Left colon (tissue), 2 donors: ENCODE results near the gene OR9Q1. TPM values are rescaled to one million over a fixed set of nuclear protein-coding genes. Genes with fewer than 3 reads are reported as not detected.
A peak's percentile ranks its signal among the peaks of the same experiment; 100 is the strongest.

Source experiments
- ATAC-seq: fragments of 200-7000 bp; cut with Tn5 transposase; one replicate; pipeline ENCODE4 v1.9.1; 2020; ENCODE audit warnings: mild to moderate bottlenecking, moderate library complexity
- DNase-seq, 2 donors: peaks; one replicate each; pipeline ENCODE4 v3.0.0-alpha.2; 2020
- intact Hi-C, 2 donors: fragments of 100-400 bp; cut with DNase I in 1 of 2; cut with micrococcal nuclease in 1 of 2; formaldehyde crosslinking; loops; one replicate each; pipeline versions ENCODE4 v1.11.2 to v1.14.0; 2022; cut with DNase I, micrococcal nuclease
- total RNA-seq, 2 donors: library from RNA; stranded (reverse); fragmentation: NEBNext Ultra II Directional; extraction: Animal tissue kit (Norgen Biotek cat#: 25700); gene quantifications; one replicate each; pipeline ENCODE4 v1.2.1, GENCODE V29; 2021
- donor health status: DM: no; HTN: no; CAD: no.
- donor health status: DM: yes; HTN: yes; CAD: no.

The OR9Q1 gene
- total RNA-seq, 2 donors from 2014 or later: not detected

DNA sequence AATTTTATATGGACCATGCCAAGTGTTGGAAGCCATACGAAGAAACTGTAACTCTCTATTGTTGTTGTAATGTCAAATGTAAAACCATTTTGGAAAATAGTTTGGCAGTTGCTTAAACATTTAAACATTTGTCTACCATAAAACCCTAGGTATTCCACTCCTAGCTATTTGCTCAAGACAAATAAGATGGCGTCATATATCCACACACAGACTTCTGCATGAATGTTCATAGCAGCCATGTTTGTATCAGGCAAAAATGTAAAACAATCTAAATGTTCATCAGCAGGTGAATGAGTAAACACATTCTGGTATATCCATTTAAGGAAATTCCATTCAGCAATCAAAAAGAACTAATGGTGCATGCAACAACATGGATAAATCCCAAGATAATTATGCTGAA lies 73.8 kb downstream of the OR9Q1 start:
- no peak for DNase-seq
- intact Hi-C loops: no loop called here
- ATAC-seq: no peak

DNA sequence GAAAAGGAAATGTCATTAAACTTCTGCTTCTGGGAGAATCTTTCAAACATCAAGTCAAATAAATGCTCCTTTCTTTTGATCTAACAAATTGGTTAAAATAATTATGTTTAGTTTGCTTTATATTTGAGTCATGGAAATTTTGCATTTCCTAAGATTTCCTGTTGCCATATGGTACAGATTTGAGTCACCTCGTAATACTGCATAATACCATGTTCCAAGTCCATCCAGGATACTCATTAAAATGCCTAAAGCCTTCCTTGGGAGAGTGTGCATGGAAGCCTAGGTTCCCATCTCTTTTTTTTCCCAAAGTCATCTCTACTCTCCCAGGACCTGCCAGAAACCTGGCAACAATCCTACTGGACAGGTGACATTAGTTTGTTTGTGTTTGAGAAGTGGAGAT lies 97.4 kb downstream of the OR9Q1 start:
- no peak for ATAC-seq
- DNase-seq: no peak
- intact Hi-C loops: no loop called here

DNA sequence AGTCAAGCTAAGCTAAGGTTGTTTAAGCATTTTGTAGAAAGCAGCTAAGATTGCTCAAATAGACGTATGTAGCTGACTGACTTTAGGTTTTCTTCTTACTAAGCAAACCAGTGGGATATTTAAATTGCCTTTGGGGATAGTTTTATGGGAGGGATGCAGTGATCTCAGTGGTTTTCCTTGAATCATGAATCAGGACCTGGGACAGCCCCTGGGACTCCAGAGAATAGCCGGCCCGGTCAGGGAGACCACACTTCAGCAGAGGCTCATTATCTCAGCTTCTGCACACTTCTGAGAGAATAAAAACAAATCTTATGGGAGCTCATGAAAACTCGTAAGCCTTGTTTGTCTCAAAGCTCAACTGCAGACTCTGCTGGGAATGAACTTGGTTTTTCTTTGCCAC lies 101.8 kb downstream of the OR9Q1 start, which contains the start of gene OR9I1:
TSS of gene OR9I1 (minus strand) at position 62 of the 400 bp plus-strand sequence. CDS start 6,086 bp downstream, outside the sequence.
- intact Hi-C loops: no loop called here
- DNase-seq (no peak), ATAC-seq (no peak)

DNA sequence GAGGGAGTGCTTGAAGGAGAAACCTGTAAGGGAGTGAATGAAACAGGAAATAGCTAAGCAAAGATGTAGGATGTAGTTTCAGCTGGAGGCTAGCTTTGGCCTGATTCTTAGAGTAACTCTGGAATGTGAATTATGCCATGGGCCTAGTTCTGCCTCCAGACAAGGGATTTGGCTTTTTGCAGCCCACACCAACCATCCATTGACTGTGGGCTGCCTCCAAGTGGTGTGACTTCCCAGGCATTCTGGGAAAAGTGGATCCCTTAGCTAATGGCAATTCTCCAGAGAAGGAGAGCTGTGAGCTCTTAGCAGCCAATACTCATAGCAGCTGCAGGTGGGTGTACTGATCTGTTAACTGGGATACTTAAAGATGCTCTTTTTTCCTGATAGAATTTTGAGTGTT lies 103.7 kb downstream of the OR9Q1 start:
- intact Hi-C loops: no loop called here

DNA sequence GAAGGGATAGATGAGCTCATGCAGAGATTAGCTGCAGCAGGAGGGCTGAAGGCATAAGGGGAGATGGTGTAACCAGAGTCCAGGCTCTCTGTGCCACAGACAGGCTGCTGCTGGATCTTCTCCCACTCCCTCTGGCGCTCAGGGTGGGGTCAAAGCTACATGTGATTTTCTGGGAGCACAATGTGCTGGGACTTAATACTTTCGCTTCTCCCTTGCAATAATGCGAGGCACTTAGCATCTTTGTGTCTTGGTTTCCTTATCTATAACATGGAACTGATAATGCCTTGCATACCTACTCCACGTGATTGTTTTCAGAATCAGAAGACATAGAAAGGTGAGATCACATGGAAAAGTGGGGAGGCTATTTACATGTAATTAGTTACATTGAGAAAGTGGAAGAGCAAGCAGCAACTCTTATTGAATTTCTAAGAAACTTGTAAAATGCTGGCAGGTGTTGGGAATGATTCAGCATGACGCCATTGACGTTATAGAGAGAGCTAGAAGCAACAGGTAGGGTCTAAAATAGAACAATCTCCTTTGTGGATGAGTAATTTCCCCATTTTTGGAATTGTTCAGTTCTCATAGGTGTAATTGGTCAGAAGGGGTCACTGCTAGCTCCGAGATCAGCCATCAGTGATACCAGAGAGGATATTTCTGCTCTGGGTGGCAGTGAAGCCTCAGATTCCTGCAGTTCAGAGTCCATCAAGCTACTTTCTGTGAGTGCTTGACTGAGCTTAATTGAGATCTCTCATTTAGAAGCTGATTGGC lies 109.8 kb downstream of the OR9Q1 start:
- intact Hi-C loops: no loop called here
- ATAC-seq (peak; percentile 60), DNase-seq (no peak)

More for the DNA sequence above, 103.7 kb downstream of the OR9Q1 start:
- DNase-seq (no peak), ATAC-seq (no peak)

DNA sequence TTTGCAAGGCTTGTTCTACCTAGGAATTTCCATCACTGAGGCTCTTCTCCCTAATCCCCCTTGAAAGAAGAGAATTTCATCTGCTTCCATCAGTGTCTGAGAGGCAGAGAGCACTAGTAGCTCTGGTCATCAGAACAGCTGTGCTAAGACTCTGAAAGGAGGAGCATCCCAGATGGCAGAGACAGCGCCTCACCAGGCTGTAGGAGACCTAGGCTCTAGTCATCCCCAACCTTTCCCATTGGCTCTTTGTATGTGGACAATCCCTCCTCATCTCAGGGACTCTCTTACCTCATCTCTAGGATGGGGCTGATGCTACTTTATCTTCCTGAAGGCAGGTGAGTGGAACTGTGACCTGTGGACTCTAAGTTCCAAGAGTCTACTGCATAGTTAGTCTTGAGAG lies 110.5 kb downstream of the OR9Q1 start:
- no peak for DNase-seq
- intact Hi-C loops: no loop called here
- no peak for ATAC-seq

DNA sequence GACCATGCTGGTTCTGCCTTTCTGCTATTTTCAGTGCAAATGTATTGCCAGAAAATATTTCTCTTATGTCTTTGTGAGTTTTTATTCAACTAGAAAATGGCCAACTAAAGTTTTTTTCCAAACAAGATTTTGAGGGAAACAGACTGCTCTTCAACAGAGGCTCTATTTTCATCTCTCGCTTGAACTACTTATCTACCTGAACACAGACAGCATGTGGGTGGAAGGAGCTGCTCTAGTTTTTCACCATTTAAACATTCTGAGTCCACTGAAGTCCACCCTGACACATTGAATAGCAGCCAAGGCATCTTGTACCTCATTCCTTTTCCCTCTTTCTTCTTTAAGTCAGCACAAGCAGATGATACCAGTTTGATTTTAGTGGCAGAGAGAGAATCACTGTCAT lies 111.5 kb downstream of the OR9Q1 start:
- DNase-seq (no peak), ATAC-seq (no peak)
- intact Hi-C loops: no loop called here

DNA sequence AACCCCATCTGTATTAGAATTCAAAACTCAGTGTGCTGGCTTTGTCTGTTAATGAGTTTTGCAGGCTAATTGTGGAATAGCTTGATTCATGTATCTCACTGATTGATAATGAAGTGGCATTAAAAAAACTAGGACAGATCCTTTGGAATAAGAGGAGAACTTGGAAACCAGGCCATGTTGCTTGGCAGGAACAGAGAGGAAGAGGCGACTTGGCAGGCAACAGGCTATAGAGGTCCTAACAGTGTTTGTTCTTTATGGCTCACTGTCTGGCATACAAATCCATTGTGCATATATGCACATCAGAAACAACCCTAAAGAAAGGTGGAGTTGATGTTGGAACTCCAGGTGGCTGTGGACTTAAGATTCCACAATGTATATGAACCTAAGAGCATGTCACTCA lies 119.1 kb downstream of the OR9Q1 start:
- ATAC-seq (peak; percentile 68), DNase-seq (no peak)
- intact Hi-C loops: no loop called here

DNA sequence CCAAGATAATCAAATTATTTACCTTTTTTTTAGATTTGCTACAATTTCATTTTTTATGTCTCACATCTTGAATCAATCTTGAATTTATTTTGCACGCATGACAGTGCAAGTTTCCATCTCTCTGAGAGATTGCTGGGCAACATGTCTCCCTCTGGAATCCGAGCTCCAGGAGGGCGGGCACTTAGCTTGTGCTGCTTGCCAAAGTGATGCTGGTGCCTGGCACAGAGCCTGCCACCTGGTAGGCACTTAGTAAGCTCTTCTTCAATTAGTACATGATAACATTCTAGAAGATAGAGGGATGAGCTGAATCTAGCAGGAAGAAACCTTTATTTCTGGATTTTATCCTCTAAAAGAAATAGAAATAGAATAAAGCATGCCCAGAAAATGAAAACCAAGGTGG lies 129.1 kb downstream of the OR9Q1 start:
- DNase-seq (no peak), ATAC-seq (no peak)
- intact Hi-C loops: no loop called here

DNA sequence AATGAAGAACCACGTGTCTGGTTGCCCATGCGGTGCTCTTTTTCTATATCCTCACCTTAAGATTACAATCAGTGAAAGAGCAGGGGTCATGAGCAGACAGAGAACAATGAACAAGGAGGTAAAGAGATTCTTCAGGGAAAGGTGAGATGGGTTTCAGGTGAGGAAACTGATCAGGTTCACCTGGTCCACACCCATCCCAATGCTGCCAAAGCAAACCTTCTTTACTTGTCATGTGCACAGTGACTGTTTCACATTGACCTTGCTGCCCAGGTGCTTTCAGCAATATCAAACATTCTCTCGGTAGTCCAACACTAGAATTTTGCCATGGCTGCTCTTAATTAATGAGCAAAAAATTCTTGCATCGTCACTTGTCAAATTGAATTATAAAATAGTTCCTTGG lies 140.7 kb downstream of the OR9Q1 start:
- intact Hi-C loops: no loop called here
- peak; percentile 83 for ATAC-seq
- DNase-seq: peak; percentile 17 to 32

DNA sequence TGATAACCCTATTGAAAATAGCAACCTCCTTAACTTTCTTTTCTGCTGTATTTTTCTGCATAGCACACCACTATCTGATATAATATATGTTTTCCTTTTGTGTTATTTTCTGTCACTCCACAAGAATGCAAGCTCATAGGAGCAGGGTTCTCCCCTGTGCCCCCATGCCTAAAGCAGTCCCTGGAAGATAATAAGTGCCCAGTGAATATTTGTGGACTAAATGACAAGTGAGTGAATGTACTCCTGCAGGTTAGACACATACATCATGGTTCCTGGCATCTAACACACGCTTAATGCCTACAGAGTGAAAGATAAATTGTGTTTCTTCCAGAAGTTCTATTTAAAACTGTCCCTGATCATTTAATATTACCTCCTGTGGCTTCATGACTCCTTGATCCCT lies 141.3 kb downstream of the OR9Q1 start:
- peak; percentile 5 for ATAC-seq
- no peak for DNase-seq
- intact Hi-C loops: no loop called here

DNA sequence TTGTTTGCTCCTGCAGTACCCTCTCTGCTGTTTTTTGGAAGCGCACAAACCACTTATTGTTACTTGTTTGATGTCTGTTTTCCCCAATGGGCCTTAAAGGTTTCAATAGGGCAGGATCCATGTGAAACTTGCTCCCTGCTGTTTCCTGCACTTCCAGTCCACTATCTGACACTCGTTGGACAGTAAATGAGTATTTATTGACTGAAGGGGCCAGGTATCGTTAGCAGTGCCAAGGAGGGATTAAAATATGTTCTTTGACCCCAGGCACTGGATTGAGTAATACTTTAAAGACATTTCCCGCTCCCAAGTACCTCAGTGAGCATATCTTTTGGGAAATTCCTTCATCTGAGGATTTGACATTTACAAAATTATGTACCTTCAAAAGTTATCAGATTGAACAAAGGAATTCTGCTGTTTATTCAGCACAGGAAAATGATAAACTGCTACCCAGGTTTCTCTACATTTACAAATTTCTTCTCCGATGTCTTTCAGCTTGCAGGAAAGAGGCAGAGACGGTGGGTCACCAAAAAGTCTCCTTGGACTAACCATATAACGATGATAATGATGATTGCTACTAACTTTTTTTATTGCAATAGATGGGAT lies 141.9 kb downstream of the OR9Q1 start:
- DNase-seq (no peak), ATAC-seq (peak; percentile 89)
- intact Hi-C loops: no loop called here

DNA sequence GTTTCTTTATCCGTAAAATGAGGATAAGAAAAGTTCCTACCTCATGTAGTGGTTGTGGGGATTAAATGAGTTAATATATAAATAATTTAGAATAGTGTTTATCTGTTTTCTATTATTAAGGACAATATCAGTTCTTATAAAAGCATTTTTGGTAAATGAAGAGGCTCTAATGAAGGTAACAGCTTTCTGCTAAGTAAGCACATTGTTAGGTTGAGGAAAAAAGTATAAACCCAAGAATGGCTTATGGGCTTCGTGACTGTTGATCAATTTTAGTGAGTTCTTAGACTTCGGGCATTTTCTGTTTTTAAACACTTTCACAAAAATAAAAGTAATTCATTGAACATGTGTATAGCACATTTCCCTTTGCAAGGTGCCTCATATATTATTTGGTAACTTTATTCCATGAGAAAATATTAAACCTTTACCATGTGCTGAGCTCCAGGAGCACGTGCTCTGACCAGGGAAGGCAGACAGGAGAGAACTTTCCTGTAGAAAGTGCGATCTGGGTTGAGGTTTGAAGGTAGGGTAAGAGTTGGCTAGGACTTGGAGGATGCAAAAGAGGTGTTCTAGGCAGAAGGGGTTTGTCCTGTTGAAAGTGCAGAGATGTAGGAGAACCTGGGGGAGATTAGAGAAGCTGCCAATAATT lies 153.9 kb downstream of the OR9Q1 start:
- intact Hi-C loops: no loop called here
- ATAC-seq: no peak
- DNase-seq: no peak

DNA sequence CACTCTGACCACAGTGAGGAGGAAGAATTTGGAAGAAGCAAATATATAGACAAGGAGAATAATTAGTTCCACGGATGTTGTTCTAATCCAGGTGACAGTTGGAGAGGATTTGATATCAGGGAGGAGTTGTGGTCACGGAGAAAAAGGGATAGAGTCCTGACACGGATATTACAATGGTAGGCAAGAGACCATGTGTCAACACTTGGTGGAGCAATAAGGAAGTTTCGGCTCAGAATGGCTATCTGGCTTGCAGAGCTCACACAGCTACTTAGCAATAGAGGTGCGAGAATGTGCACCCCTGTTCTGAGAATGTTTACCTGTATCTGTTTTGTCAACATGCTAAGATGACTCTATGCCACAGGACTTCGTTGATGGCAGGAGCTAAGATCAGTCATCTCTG lies 154.8 kb downstream of the OR9Q1 start:
- intact Hi-C loops: no loop called here
- no peak for DNase-seq
- ATAC-seq: peak; percentile 92

DNA sequence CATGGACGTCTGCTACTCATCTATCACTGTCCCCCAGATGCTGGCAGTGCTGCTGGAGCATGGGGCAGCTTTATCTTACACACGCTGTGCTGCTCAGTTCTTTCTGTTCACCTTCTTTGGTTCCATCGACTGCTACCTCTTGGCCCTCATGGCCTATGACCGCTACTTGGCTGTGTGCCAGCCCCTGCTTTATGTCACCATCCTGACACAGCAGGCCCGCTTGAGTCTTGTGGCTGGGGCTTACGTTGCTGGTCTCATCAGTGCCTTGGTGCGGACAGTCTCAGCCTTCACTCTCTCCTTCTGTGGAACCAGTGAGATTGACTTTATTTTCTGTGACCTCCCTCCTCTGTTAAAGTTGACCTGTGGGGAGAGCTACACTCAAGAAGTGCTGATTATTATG lies 156.0 kb downstream of the OR9Q1 start:
- intact Hi-C loops: no loop called here
- ATAC-seq (no peak), DNase-seq (peak in 1 of 2 donors; percentile 22)

DNA sequence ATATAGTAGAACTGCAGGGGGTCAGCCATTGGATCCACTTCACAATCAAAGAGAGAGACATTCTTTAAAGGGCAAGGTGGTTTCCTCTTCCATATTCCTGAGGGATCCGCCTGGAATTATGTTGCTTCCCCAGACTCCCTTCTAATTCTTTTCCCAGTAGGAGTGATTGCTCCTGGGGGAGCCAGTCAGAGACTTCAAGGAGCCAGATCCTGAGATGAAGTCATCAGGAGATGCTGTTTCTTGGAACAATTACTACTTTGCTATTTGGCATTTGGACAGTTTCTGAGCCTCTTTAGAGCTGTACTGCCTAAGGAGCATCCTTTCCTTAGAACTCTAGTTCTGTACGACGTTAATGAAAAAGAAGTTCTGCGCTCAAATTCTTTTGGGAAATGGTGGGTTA lies 163.3 kb downstream of the OR9Q1 start:
- intact Hi-C loops: no loop called here
- ATAC-seq: no peak
- DNase-seq: no peak

DNA sequence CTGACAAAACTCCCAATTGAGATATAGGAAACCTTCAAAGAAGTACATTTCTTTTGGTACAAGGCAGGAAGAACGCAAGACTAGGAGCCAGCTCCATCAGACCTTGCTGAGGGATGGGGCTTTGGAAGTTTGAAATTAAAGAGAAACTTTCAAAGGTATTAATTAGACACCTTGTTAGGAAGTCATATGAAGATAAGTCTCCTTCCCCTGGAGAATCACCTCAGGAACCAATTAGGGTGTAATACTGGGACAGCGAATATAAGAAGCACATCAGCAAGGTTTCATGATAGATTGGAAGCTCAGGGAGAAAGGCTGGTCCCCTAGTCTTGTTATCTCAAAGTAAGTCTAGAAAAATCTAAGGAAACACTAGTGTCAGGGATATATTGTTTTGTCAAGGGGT lies 165.1 kb downstream of the OR9Q1 start, which contains the start of gene OR9Q2:
TSS of gene OR9Q2 (plus strand) at position 301 of the 400 bp plus-strand sequence. CDS start 1,421 bp downstream, outside the sequence.
- intact Hi-C loops: no loop called here
- no peak for DNase-seq
- no peak for ATAC-seq

DNA sequence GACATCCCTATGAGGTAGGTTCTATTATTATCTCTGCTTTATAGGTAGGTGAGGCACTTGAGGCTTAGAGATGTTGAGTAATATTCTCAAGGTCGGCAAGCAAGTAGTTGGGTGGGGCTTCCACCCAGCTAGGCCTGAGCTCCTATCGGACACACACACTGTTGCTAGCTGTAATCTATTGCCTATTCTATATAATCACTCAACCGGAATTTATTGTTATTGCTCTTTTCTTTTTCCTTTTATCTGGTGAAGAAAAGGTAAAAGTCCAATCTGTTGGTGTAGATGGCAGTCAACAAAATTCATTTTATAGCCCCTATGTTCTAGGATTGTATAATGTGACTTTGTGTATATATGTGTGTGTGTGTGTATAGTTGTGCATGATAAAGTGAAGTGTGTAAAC lies 168.5 kb downstream of the OR9Q1 start:
- ATAC-seq: peak; percentile 94
- intact Hi-C loops: no loop called here
- DNase-seq: peak; percentile 53 to 81

DNA sequence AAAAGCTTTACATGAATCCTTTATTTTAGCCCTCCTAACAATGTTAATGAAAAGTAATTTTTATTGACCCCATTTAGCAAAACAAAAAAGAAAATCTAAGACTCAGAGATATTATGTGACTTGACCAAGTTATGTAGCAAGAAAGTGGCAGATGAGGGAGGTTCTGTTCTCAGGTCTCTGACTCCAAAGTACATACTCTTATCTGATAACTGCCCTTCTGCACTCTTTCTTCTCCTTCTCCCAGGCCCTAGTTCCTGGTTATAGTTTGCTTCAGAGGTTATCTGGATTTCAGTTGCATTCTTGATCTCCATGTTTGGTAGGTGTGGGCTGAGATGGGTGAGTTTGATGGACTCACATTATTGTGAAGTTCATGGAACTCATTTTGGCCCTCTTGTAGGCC lies 169.7 kb downstream of the OR9Q1 start:
- DNase-seq: peak in 1 of 2 donors; percentile 27
- intact Hi-C loops: no loop called here
- ATAC-seq: peak; percentile 83

DNA sequence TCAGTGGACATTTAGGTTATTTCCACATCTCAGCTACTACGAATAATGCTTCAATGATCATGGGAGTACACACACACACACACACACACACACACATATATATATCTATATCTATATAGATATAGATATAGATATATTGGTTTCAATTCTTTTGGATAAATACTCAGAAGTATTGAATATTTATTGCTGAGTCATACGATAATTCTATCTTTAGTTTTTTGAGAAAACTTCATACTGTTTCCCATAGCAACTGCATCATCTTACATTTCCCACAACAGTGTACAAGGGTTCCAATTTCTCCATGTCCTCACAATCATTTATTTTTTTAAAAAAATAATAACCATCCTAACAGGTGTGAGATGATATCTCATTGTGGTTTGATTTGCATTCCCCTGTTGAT lies 172.3 kb downstream of the OR9Q1 start:
- DNase-seq (no peak), ATAC-seq (no peak)
- intact Hi-C loops: no loop called here
